HepG2 (cell line): ENCODE measurements around the gene CNOT1. TPM values are rescaled to one million over a fixed set of nuclear protein-coding genes. Genes with fewer than 3 reads are reported as not detected.

Experiments used
- ATAC-seq: fragments of 200-7000 bp; cut with Tn5 transposase; 3 replicates; pipeline ENCODE4 v1.9.1; 2020; ENCODE audit warnings: mild to moderate bottlenecking, moderate library complexity
- BruUV-seq: library from RNA; stranded (reverse); fragments of 400-500 nt; replicated peaks from 2 replicates; lab custom pipeline; 2021; lab: Mats Ljungman, UMichigan
- CTCF ChIA-PET: fragments of 300-600 bp; formaldehyde crosslinking; extraction: SDS; loops from one replicate; lab custom pipeline; 2021; ENCODE audit warnings: low total read pairs, inconsistent platforms, low intra/inter-chr PET ratio; lab: Yijun Ruan, JAX
- POLR2A ChIA-PET: fragments of 350-600 bp; sonication (Branson Sonifier 250); formaldehyde crosslinking; loops from one replicate; lab custom pipeline; 2020; ENCODE audit warnings: antibody characterized with exemption, inconsistent platforms; lab: Yijun Ruan, JAX
- DNase-seq: peaks from one replicate; pipeline ENCODE4 v3.0.0-alpha.2; 2015; ENCODE audit warnings: low spot score
- FAIRE-seq: peaks from 3 replicates; lab custom pipeline; 2011; peaks lifted over from hg19 to GRCh38; lab: Jason Lieb, UNC
- H2AFZ ChIP-seq: one replicate; pipeline ENCODE4 v1.6.1; 2011; ENCODE audit warnings: low read length, inconsistent platforms
- H3K27ac ChIP-seq: fragments of 300-600 bp; 3 replicates; pipeline ENCODE4 v1.8.0; 2011; ENCODE audit warnings: mixed run types, mild to moderate bottlenecking, mixed read lengths, low read length, inconsistent platforms; ENCODE audit not compliant: insufficient read depth; ENCODE audit errors: extremely low read length
- H3K27me3 ChIP-seq, 2 experiments: fragments of 200-600 bp in 1 of 2; 2 replicates in 1 of 2; 3 replicates in 1 of 2; pipeline versions ENCODE4 v1.6.0 to v1.8.0; 2011; ENCODE audit warnings: low read length in 2 of 2, mild to moderate bottlenecking in 2 of 2, moderate library complexity in 2 of 2, inconsistent platforms in 1 of 2; ENCODE audit not compliant: insufficient read depth in 2 of 2, control insufficient read depth in 1 of 2
- H3K36me3 ChIP-seq, 2 experiments: fragments of 200-600 bp in 1 of 2; replicated peaks in 1 of 2; 2 replicates in 1 of 2; 3 replicates in 1 of 2; pipeline versions ENCODE4 v1.5.1 to v1.8.0; 2011; ENCODE audit warnings: low read length in 2 of 2, inconsistent platforms in 1 of 2; ENCODE audit not compliant: insufficient read depth in 2 of 2, control insufficient read depth in 1 of 2
- H3K4me1 ChIP-seq: 2 replicates; pipeline ENCODE4 v1.5.1; 2012; ENCODE audit warnings: low read length, inconsistent platforms; ENCODE audit not compliant: insufficient read depth
- H3K4me2 ChIP-seq: 2 replicates; pipeline ENCODE4 v1.6.0; 2011; ENCODE audit warnings: low read depth, low read length, inconsistent platforms
- H3K4me3 ChIP-seq, 3 experiments: fragments of 200-600 bp in 1 of 3; sonication (generic), shearing (Covaris generic) in 1 of 3; replicated peaks in 1 of 3; 2 replicates each; pipeline ENCODE4 v1.5.1; 2011 to 2016; ENCODE audit warnings: low read length in 3 of 3, inconsistent platforms in 2 of 3, low read depth in 2 of 3, mild to moderate bottlenecking in 2 of 3, control low read depth in 1 of 3, mixed read lengths in 1 of 3; ENCODE audit not compliant: insufficient read depth in 1 of 3
- H3K79me2 ChIP-seq: one replicate; pipeline ENCODE4 v1.6.1; 2011; ENCODE audit warnings: low read length, inconsistent platforms; ENCODE audit not compliant: insufficient read depth
- H3K9ac ChIP-seq: 2 replicates; pipeline ENCODE4 v1.6.0; 2011; ENCODE audit warnings: mild to moderate bottlenecking, low read depth, low read length, inconsistent platforms; ENCODE audit not compliant: insufficient read depth
- H3K9me3 ChIP-seq: 2 replicates; pipeline ENCODE4 v1.5.1; 2012; ENCODE audit warnings: mild to moderate bottlenecking, low read length
- H4K20me1 ChIP-seq: 2 replicates; pipeline ENCODE4 v1.6.0; 2011; ENCODE audit warnings: inconsistent platforms, mild to moderate bottlenecking, low read length, moderate library complexity; ENCODE audit not compliant: insufficient read depth
- BCL6 ChIP-seq: IDR thresholded peaks from 2 replicates; pipeline ENCODE4 v1.6.1; 2016; ENCODE audit warnings: missing genetic modification reagents, missing compliant biosample characterization
- ETS1 ChIP-seq: sonication (generic); formaldehyde crosslinking; IDR thresholded peaks from 2 replicates; pipeline ENCODE4 v1.4.0; 2020; ENCODE audit warnings: missing genetic modification reagents
- JUND ChIP-seq: sonication (generic); formaldehyde crosslinking; IDR thresholded peaks from 2 replicates; pipeline ENCODE4 v1.8.0; 2022; ENCODE audit warnings: mild to moderate bottlenecking, missing genetic modification reagents
- KDM2A ChIP-seq: sonication (generic); formaldehyde crosslinking; IDR thresholded peaks from 2 replicates; pipeline ENCODE4 v1.4.0; 2020; ENCODE audit warnings: low read depth, missing genetic modification reagents, borderline replicate concordance
- MIER3 ChIP-seq: IDR thresholded peaks from 2 replicates; pipeline ENCODE4 v1.6.1; 2016; ENCODE audit warnings: missing compliant biosample characterization, borderline replicate concordance
- NFYB ChIP-seq: sonication (generic); formaldehyde crosslinking; IDR thresholded peaks from 2 replicates; pipeline ENCODE4 v1.4.0; 2020; ENCODE audit warnings: missing genetic modification reagents
- NR1H2 ChIP-seq: sonication (generic); formaldehyde crosslinking; IDR thresholded peaks from 2 replicates; pipeline ENCODE4 v1.8.1; 2022; ENCODE audit warnings: low read depth, missing genetic modification reagents, borderline replicate concordance
- REL ChIP-seq: sonication (generic); formaldehyde crosslinking; conservative IDR thresholded peaks from 2 replicates; pipeline ENCODE4 v1.8.0; 2022; ENCODE audit warnings: mild to moderate bottlenecking, missing genetic modification reagents, moderate library complexity
- SAP130 ChIP-seq: IDR thresholded peaks from 2 replicates; pipeline ENCODE4 v1.6.1; 2016; ENCODE audit warnings: low read depth
- SIN3A ChIP-seq: IDR thresholded peaks from 2 replicates; pipeline ENCODE4 v1.6.1; 2011; ENCODE audit warnings: low read depth, mild to moderate bottlenecking, control low read depth, low read length, borderline replicate concordance
- SMAD9 ChIP-seq: sonication (generic); formaldehyde crosslinking; IDR thresholded peaks from 2 replicates; pipeline ENCODE4 v1.5.1; 2020; ENCODE audit warnings: mild to moderate bottlenecking, missing genetic modification reagents
- SOX13 ChIP-seq, 3 experiments: fragments of 450-650 bp in 1 of 3; sonication (generic) in 1 of 3; formaldehyde crosslinking in 1 of 3; IDR thresholded peaks in 2 of 3; conservative IDR thresholded peaks in 1 of 3; 2 replicates each; pipeline versions ENCODE4 v1.5.0 to v1.6.1; 2016 to 2020; ENCODE audit warnings: antibody characterized with exemption in 1 of 3, mild to moderate bottlenecking in 1 of 3, missing compliant biosample characterization in 1 of 3, missing genetic modification reagents in 1 of 3, moderate library complexity in 1 of 3
- THAP11 ChIP-seq: IDR thresholded peaks from 2 replicates; pipeline ENCODE4 v1.6.1; 2016; ENCODE audit warnings: missing biosample characterization, missing genetic modification reagents
- ZMYM4 ChIP-seq: sonication (generic); formaldehyde crosslinking; IDR thresholded peaks from 2 replicates; pipeline ENCODE4 v1.8.1; 2023; ENCODE audit warnings: mild to moderate bottlenecking, missing genetic modification reagents
- ZNF598 ChIP-seq: sonication (generic); formaldehyde crosslinking; IDR thresholded peaks from 2 replicates; pipeline ENCODE4 v1.5.1; 2020; ENCODE audit warnings: mild to moderate bottlenecking, missing genetic modification reagents, borderline replicate concordance
- ZNF652 ChIP-seq: IDR thresholded peaks from 2 replicates; pipeline ENCODE4 v1.6.1; 2016; ENCODE audit warnings: low read depth, borderline replicate concordance
- WGBS: methylation state at CpG from one replicate; pipeline ENCODE4 v1.1.6; 2017; ENCODE audit warnings: low lambda C conversion rate; 5-methylcytosine and 5-hydroxymethylcytosine counted together
- in situ Hi-C: cut with HindIII; loops from 2 replicates; pipeline ENCODE4 v1.10.0; 2017; ENCODE audit warnings: low pct_unique_long_range_greater_than_20kb; ENCODE audit not compliant: extremely low pct_ligation_motif_present
- intact Hi-C: fragments of 100-400 bp; cut with micrococcal nuclease; formaldehyde crosslinking; loops from one replicate; pipeline ENCODE4 v1.10.0; 2022; ENCODE audit not compliant: unreplicated experiment
- polyA plus RNA-seq, 8 experiments: library from polyadenylated mRNA; depleted of rRNA in 3 of 8; stranded (reverse) in 7 of 8; unstranded in 1 of 8; fragments of >200 nt; fragmentation: Illumina TruSeq in 4 of 8; extraction: Trizol in 4 of 8; gene quantifications; 2 replicates each; pipeline versions ENCODE4 v1.2.1 to v1.2.3, GENCODE V29; 2011 to 2016; ENCODE audit warnings: low read depth in 4 of 8, missing spikeins in 1 of 8, mixed read lengths in 1 of 8; ENCODE audit not compliant: insufficient read depth in 1 of 8
- total RNA-seq, 5 experiments: library from RNA; depleted of rRNA; stranded (reverse); fragments of >200 nt; fragmentation: Illumina TruSeq; extraction: Trizol; gene quantifications; 2 replicates each; pipeline ENCODE4 v1.2.3, GENCODE V29; 2016; ENCODE audit warnings: low read depth in 1 of 5
- TF ChIP-seq, protein P1 (sequence below): sonication (generic); formaldehyde crosslinking; IDR thresholded peaks from 2 replicates; pipeline ENCODE4 v1.4.0; 2020; ENCODE audit warnings: missing genetic modification reagents

Gene CNOT1
- total and polyA plus RNA-seq, 2 of the 13 experiments (the other 11 are each of a cell fraction or from before 2014, with no cell fraction given) = 188 to 232 TPM

GRCh38 chr16:58500430-58501241 lies 129.0 kb downstream of the CNOT1 start (continued):
- TF ChIP-seq SIN3A = peak; percentile 6; the same call in 1 of the 2 replicates

DNA sequence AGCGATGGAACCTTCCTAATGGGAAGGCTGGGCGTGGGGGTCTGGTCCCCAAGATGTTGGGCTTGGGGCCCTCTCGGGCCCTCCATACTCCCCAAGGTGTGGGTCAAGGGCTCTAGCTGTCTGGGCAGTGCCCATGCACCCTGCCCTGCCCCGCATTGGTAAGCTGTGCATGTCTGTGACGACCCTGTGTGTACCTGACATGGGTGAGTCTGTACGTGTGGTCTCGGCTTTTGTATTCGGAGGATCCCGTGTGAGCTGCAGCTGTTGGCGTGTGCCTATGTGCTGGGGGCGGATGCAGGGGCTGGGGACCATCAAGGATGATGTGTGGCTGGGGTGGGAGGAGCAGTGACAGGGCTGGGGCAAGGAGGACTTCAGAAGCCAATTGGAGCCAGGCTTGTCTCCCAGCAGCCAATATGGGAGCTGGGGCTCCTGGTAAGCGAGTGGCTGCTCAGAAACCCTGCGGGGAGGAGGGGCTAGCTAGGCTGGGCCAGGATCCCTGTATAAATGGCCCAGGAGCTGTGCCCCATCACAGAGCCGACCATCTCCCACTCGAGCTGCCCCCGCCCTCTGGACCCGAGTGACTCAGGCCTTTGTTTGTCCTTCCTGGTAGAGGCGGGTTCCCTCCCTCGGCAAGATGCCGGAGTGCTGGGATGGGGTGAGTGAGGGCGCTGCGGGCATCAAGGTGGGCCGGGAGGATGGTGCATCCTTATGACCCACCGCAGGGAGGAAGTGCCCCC lies 129.8 kb downstream of the CNOT1 start, which contains the start of gene NDRG4:
NDRG4 (plus strand) TSS at position 529 of the 737 bp plus-strand sequence; CDS start at position 635, 106 bp downstream.
- Histone ChIP-seq H3K4me1 (peaks cover 41% of the 10 kb centered on the region), H3K27ac (no peak within 1 kb of the TSS), H3K27me3 (peaks cover 0 to 8% of the 10 kb centered on the region in 2 experiments; a peak in 2 of 5 replicates), H3K4me2 (peak within 1 kb of the TSS; percentile 92), H2AFZ (no peak within 1 kb of the TSS), H3K79me2 (no peaks in the 10 kb centered on the region), H3K9me3 (no peaks in the 10 kb centered on the region), H3K36me3 (no peaks in the 10 kb centered on the region), H4K20me1 (no peaks in the 10 kb centered on the region), H3K4me3 (peak within 1 kb of the TSS; percentile 46 to 77 (median 48); a peak in 5 of 6 replicates), H3K9ac (peak within 1 kb of the TSS; percentile 10; the same call in 1 of the 2 replicates)
- FAIRE-seq = peak; percentile 73
- in situ Hi-C loops (loop anchor here (10.0 kb wide), 1 partner anchor 235 kb away; the partner anchor contains the start of gene GOT2), intact Hi-C loops (loop anchor here (5.0 kb wide), 1 partner anchor 258 kb away; no protein-coding TSS in a partner anchor)
- DNase-seq = peak; percentile 81
- no TSS peak for BruUV-seq
- CTCF ChIA-PET = no interaction called here
- POLR2A ChIA-PET = no interaction called here
- ATAC-seq = peak; percentile 79
- WGBS = 19% methylated on average over 4 of the region's 24 CpGs
- TF ChIP-seq THAP11 (CRISPR knock-in tag) (0 out of 2 replicates have a peak, but pooled peaks have one; percentile 15), JUND (CRISPR knock-in tag) (no peak), ZNF598 (CRISPR knock-in tag) (0 out of 2 replicates have a peak, but pooled peaks have one; percentile 44), NR1H2 (CRISPR knock-in tag) (no peak), ZNF652 (CRISPR knock-in tag) (no peak), REL (no peak), ETS1 (no peak), NFYB (peak; percentile 79), SMAD9 (no peak), MIER3 (CRISPR knock-in tag) (0 out of 2 replicates have a peak, but pooled peaks have one; percentile 33), KDM2A (CRISPR knock-in tag) (peak; percentile 24; the same call in 1 of the 2 replicates), SOX13 (IDR thresholded peaks at IDR 0.05) (no peak), SOX13 (CRISPR knock-in tag; conservative IDR thresholded peaks at IDR 0.05 in 1 of 2, IDR thresholded peaks at IDR 0.05 in 1 of 2) (peak in 1 of 2 experiments; percentile 16; a peak in 1 of 4 replicates), BCL6 (CRISPR knock-in tag) (0 out of 2 replicates have a peak, but pooled peaks have one; percentile 14), SAP130 (peak; percentile 38), ZMYM4 (CRISPR knock-in tag) (0 out of 2 replicates have a peak, but pooled peaks have one; percentile 15)
- TF ChIP-seq, protein P1, sequence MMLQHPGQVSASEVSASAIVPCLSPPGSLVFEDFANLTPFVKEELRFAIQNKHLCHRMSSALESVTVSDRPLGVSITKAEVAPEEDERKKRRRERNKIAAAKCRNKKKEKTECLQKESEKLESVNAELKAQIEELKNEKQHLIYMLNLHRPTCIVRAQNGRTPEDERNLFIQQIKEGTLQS (CRISPR knock-in tag) = 0 out of 2 replicates have a peak, but pooled peaks have one; percentile 33
